GM12872 (cell line): ENCODE data around the gene DNAJC4.

Experiments used
- TF ChIP-seq, protein P1 (sequence below): IDR thresholded peaks from 3 replicates; pipeline ENCODE4 v1.5.1; 2011; ENCODE audit warnings: low read depth, mild to moderate bottlenecking, low read length, moderate library complexity; ENCODE audit not compliant: insufficient read depth

The DNAJC4 gene, protein sequence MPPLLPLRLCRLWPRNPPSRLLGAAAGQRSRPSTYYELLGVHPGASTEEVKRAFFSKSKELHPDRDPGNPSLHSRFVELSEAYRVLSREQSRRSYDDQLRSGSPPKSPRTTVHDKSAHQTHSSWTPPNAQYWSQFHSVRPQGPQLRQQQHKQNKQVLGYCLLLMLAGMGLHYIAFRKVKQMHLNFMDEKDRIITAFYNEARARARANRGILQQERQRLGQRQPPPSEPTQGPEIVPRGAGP

DNA sequence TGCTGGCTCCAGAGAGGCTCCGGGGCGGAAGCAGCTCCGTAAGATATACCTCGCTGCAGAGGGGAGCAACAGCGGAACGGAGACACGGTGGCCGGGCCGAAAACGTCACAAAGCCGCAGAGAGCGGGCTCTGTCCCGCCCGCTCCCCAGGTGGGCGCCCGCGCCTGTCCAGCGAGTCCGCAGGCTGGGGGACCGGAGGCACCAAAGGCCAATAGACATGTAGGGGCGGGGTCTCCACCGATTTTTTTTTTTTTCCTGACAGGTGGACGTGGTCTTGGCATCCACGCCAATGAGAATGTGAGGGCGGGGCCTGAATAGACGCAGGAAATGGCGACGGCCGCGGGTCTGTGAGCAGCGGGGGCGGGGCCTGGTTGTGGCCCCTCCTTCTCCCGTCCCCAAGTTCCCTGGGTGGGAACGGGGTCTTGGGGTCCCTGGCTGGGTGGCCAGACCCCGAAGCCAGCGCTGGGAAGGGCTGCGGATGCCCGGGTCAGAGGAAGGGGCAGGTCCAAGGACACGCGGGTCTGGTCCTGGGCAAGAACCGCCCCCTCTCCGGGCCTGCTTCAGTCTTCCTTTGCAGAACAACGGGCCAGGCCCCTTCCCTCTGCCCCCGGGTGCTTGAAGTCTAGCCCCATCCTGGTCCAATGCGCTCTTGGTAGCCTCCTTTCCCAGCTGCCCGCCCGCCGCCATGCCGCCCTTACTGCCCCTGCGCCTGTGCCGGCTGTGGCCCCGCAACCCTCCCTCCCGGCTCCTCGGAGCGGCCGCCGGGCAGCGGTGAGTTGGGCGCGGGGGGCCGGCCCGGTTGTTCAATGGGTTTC is at the start of gene DNAJC4:
DNAJC4 (plus strand) TSS at position 378 of the 814 bp plus-strand sequence; CDS start at position 685, 307 bp downstream.
- TF ChIP-seq, protein P1, sequence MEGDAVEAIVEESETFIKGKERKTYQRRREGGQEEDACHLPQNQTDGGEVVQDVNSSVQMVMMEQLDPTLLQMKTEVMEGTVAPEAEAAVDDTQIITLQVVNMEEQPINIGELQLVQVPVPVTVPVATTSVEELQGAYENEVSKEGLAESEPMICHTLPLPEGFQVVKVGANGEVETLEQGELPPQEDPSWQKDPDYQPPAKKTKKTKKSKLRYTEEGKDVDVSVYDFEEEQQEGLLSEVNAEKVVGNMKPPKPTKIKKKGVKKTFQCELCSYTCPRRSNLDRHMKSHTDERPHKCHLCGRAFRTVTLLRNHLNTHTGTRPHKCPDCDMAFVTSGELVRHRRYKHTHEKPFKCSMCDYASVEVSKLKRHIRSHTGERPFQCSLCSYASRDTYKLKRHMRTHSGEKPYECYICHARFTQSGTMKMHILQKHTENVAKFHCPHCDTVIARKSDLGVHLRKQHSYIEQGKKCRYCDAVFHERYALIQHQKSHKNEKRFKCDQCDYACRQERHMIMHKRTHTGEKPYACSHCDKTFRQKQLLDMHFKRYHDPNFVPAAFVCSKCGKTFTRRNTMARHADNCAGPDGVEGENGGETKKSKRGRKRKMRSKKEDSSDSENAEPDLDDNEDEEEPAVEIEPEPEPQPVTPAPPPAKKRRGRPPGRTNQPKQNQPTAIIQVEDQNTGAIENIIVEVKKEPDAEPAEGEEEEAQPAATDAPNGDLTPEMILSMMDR = no peak

DNA sequence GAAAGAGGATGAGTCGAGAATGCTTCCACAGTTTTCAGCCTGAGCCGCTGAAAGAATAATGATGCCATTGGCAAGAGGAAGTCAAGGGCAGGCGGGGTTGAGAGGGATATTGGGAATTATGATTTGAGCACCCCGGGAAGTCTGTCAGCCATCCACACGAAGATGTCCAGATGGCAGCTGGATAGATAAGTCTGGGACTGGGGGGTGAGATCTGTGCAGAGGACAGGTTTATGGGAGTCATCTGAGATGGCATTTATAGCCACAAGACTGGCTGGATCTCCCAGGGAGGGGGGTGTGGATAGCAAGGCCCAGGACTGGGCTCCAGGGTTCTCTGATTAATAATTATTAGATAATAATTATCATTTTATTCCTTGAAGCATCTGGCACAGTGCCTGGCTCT is 49.5 kb upstream of the DNAJC4 start:
- TF ChIP-seq, protein P1 = no peak

DNA sequence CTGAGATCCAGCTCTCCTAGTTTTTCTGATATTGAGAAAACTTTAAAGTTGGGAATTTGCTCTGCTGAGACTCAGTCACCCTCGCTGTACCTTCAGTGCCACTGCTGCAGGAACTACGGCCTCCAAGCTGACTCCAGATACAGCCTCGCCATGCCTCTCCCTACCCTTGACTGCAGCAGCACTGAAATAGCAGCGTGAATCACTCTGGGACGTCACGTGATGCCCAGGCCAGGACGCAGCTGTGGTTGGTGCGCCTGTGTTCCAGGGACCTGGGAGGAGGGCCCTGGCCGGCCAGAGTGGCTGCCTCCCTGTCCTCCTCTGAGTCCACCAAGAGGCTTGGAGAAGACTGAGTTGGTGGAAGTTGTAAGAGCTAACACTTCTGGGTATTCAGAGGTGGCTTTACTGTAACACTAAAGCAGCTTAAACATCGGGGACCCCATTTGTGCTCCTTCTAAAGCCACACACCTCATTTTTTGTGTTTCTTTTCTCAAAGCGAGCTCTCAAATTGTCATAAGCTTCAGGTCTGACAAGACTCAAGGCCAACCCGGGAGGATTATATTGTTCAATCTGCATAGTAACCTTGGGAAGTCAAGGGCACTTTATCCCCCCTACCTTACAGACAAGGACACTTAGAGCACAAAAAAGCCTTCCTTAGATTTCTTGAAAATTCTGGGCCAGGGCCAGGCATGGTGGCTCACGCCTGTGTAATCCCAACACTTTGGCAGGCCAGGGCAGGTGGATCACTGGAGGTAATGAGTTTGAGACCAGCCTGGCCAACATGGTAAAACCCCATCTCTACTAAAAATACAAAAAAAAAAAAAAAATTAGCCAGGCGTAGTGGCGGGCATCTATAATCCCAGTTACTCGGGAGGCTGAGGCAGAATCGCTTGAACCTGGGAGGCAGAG is 48.6 kb upstream of the DNAJC4 start:
- TF ChIP-seq, protein P1 = no peak

DNA sequence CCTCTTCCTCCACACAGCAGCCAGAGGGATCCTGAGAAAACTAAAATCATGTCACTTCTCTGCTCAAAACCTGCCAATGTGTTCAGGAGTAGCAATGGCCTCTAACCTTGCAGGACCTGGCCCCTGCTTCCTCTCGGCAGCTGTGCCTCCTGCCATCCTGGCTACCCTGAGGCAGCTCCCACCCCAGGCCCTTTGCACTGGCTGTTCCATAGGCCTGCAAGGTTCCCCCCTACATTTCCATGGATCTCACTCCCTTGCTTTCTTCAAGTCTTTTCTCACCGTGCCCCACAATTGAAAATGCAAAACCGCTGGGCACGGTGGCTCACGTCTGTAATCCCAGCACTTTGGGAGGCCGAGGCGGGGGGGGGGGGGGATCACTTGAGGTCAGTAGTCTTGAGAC is 46.5 kb upstream of the DNAJC4 start:
- TF ChIP-seq, protein P1 = no peak

DNA sequence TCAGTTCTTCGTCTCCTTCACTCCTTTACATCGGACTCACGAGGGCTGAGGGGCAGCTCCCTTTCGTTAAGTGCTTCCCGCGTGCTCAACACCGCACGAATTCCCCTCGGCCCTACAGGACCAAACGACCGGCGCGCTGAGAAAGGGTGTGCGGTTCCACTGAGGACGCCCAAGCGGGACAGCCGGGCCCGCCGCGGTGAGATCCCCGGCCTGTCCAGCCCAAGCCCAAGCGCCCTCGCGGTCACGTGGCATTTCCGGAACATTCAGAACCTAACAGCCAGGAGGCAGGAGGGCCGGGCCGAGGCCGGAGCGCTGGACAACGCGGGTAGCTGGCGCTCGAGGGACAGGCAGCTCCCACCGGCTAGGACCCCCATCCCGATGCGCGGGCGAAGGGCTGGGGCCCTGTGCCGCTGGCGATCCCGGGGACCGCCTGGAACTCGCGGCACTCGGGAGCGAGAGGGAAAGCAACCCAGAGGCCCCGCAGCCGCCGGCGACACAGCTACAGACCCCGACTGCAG is 45.1 kb upstream of the DNAJC4 start:
- TF ChIP-seq, protein P1 = 0 out of 3 replicates have a peak, but pooled peaks have one; percentile 10

DNA sequence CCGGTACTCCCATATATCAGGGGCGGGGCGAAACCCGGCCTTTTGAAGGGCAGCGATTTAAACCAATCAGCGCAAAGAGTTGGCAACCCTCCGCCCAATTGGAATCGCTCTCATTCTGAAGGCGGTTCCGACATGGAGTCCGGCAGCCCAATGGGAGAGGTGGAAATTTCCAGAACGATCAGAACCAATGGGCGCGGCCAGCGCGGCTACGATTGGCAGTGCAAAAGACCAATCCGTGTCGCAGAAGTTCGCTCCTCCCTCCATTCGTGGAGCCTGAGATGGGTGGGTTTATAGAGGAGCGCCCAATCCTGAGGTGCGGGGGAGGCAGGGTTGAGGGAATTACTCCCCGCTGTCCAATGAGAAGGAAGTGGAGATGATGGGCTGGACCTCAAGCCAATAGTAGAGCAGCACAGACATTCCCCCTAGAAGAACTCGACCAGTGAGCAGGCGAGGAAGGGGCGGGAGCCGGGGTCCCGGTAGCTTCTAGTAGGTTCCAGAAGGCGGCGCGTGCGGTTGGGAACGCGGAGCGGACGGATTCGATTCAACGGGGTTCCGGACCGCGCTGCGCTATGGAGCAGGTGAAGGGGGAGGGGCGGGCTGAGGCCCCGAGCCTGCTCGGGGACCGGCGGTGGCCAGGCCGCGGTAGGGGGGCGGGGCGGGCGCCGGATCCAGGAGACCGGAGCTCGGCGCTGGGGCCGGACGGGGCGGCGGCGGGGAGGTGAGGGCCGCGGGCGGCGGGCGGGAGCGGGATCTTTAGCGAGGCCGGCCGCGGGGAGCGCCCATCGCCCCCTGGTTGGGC is 44.5 kb upstream of the DNAJC4 start, which contains the start of gene STIP1:
STIP1 (plus strand) TSS at position 479 of the 799 bp plus-strand sequence; CDS start at position 570, 91 bp downstream.
- TF ChIP-seq, protein P1 = peak; percentile 38; the same call in 2 of the 3 replicates
